Panc1 (cell line): Measurements from ENCODE around the gene CCDC38. TPM values are rescaled to one million over a fixed set of nuclear protein-coding genes. Genes with fewer than 3 reads are reported as not detected.

Experiments used
- ATAC-seq: fragments of 200-7000 bp; cut with Tn5 transposase; 2 replicates; pipeline ENCODE4 v1.9.1; 2020; ENCODE audit warnings: mild to moderate bottlenecking, moderate library complexity
- BruUV-seq: library from RNA; stranded (reverse); fragments of 400-500 nt; replicated peaks from 2 replicates; lab custom pipeline; 2021; lab: Mats Ljungman, UMichigan
- CTCF ChIA-PET: fragments of 300-600 bp; sonication (Branson Sonifier 250); formaldehyde crosslinking; loops from one replicate; lab custom pipeline; 2022; ENCODE audit warnings: antibody characterized with exemption; lab: Charles Lee
- POLR2A ChIA-PET: fragments of 300-600 bp; sonication (Branson Sonifier 250); formaldehyde crosslinking; loops from one replicate; lab custom pipeline; 2022; ENCODE audit warnings: antibody characterized with exemption; lab: Charles Lee
- DNase-seq: peaks from one replicate; pipeline ENCODE4 v3.0.0-alpha.2; 2010; ENCODE audit warnings: low read depth, low spot score
- H3K27ac ChIP-seq: 2 replicates; pipeline ENCODE4 v1.5.1; 2011; ENCODE audit warnings: mild to moderate bottlenecking, low read length, inconsistent platforms
- H3K27me3 ChIP-seq: fragments of 200-500 bp; sonication (Bioruptor generic); 2 replicates; pipeline ENCODE4 v1.6.0; 2014; ENCODE audit warnings: low read length, inconsistent platforms; ENCODE audit not compliant: control insufficient read depth, insufficient read depth
- H3K36me3 ChIP-seq: fragments of 200-500 bp; sonication (Bioruptor generic); 2 replicates; pipeline ENCODE4 v1.5.1; 2014; ENCODE audit warnings: inconsistent platforms, mild to moderate bottlenecking, low read length, moderate library complexity; ENCODE audit not compliant: control insufficient read depth, insufficient read depth
- H3K4me1 ChIP-seq: 2 replicates; pipeline ENCODE4 v1.5.1; 2011; ENCODE audit warnings: inconsistent platforms, mild to moderate bottlenecking, low read length, moderate library complexity; ENCODE audit not compliant: control insufficient read depth, insufficient read depth
- H3K4me3 ChIP-seq, 2 experiments: 2 replicates each; pipeline ENCODE4 v1.5.1; 2011 to 2012; ENCODE audit warnings: low read depth in 2 of 2, low read length in 2 of 2, mild to moderate bottlenecking in 2 of 2, inconsistent platforms in 1 of 2, moderate library complexity in 1 of 2
- H3K9me3 ChIP-seq: fragments of 200-500 bp; sonication (Bioruptor generic); 2 replicates; pipeline ENCODE4 v1.5.1; 2014; ENCODE audit warnings: low read depth, mild to moderate bottlenecking, inconsistent platforms, low read length, moderate library complexity; ENCODE audit not compliant: control insufficient read depth, insufficient read depth
- CTCF ChIP-seq: fragments of 450-650 bp; IDR thresholded peaks from 2 replicates; pipeline ENCODE4 v1.5.1; 2017; ENCODE audit warnings: mild to moderate bottlenecking
- POLR2AphosphoS5 ChIP-seq: IDR thresholded peaks from 2 replicates; pipeline ENCODE4 v1.6.1; 2012; ENCODE audit warnings: mild to moderate bottlenecking, low read depth, low read length, moderate library complexity
- REST ChIP-seq, 2 experiments: IDR thresholded peaks; 2 replicates each; pipeline ENCODE4 v1.6.1; 2011 to 2012; ENCODE audit warnings: low read depth in 2 of 2, control low read depth in 1 of 2, low read length in 1 of 2, mild to moderate bottlenecking in 1 of 2, moderate library complexity in 1 of 2; ENCODE audit not compliant: insufficient read depth in 1 of 2
- SIN3A ChIP-seq: IDR thresholded peaks from 2 replicates; pipeline ENCODE4 v1.6.1; 2012; ENCODE audit warnings: low read depth, mild to moderate bottlenecking, low read length, moderate library complexity, borderline replicate concordance; ENCODE audit not compliant: insufficient read depth
- TCF7L2 ChIP-seq: IDR thresholded peaks from 2 replicates; pipeline ENCODE4 v1.6.1; 2011; ENCODE audit warnings: mild to moderate bottlenecking, low read depth, low read length, inconsistent platforms
- in situ Hi-C: cut with HindIII; loops from 2 replicates; pipeline ENCODE4 v1.10.0; 2016; ENCODE audit warnings: low sequenced_read_pairs, low pct_unique_long_range_greater_than_20kb
- intact Hi-C: fragments of 100-400 bp; cut with micrococcal nuclease; formaldehyde crosslinking; loops from one replicate; pipeline ENCODE4 v1.10.0; 2022; ENCODE audit not compliant: unreplicated experiment
- total RNA-seq: library from RNA; stranded (reverse); gene quantifications from one replicate; pipeline ENCODE4 v1.2.1, GENCODE V29; 2021; ENCODE audit not compliant: unreplicated experiment

Gene CCDC38
- total RNA-seq, 1 experiment from 2014 or later = not detected

DNA sequence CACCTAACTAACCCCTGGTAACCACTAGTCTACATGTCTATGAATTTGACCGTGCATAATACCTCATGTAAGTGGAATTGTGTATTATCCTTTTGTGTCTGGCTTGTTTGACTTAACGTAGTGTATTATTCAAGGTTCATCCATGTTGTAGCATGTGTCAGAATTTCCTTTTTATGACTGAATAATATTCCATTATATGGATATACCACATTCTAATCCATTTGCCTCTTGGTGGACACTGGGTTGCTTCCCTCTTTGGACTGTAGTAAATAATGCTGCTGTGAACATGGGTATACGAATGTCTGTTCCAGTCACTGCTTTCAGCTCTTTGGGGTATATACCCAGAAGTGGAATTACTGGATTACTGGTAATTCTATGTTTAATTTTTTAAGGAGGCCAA, 80.4 kb downstream of the CCDC38 start:
- no peak overlapping the region for H3K4me3 ChIP-seq
- no peak for ATAC-seq
- H3K27me3 ChIP-seq = no peaks in the 10 kb centered on the region
- TF ChIP-seq SIN3A (no peak), CTCF (no peak), POLR2AphosphoS5 (no peak), REST (IDR thresholded peaks at IDR 0.05; ENCODE audit: insufficient read depth in 1 of 2, low read depth in 2 of 2, low read length in 1 of 2) (no peak), TCF7L2 (no peak)
- intact Hi-C loops = no loop called here
- in situ Hi-C loops = no loop called here
- H3K4me1 ChIP-seq = peaks cover 9% of the 10 kb centered on the region; the same call in 1 of the 2 replicates
- ChIA-PET CTCF (no interaction called here), POLR2A (interaction anchor here (0.7 kb wide), 1 partner anchor 275 kb away, joined by 3 read pairs; no protein-coding TSS in a partner anchor)
- no peaks in the 10 kb centered on the region for H3K9me3 ChIP-seq
- BruUV-seq = no TSS peak
- no peak for DNase-seq
- H3K36me3 ChIP-seq = peaks cover 36% of the 10 kb centered on the region
- no peak overlapping the region for H3K27ac ChIP-seq

- TF ChIP-seq POLR2AphosphoS5 = no peak
- no peak for TF ChIP-seq TCF7L2
- TF ChIP-seq REST (IDR thresholded peaks at IDR 0.05; ENCODE audit: insufficient read depth in 1 of 2, low read depth in 2 of 2, low read length in 1 of 2) = no peak
- TF ChIP-seq SIN3A = no peak
- no peak for TF ChIP-seq CTCF
- no TSS peak for BruUV-seq
- peak overlapping the region; percentile 96 for H3K27ac ChIP-seq
Observed at GRCh38 chr12:95859947-95860850, 82.2 kb downstream of the CCDC38 start.

More at GRCh38 chr12:95859947-95860850, 82.2 kb downstream of the CCDC38 start:
- intact Hi-C loops = no loop called here
- POLR2A ChIA-PET = no interaction called here
- H3K27me3 ChIP-seq = no peaks in the 10 kb centered on the region
- peaks cover 9% of the 10 kb centered on the region; the same call in 1 of the 2 replicates for H3K4me1 ChIP-seq
- H3K9me3 ChIP-seq = no peaks in the 10 kb centered on the region
- CTCF ChIA-PET = no interaction called here
- no peak for DNase-seq
- peaks cover 25% of the 10 kb centered on the region for H3K36me3 ChIP-seq
- H3K4me3 ChIP-seq = peak overlapping the region; percentile 89 to 96
- no peak for ATAC-seq
- in situ Hi-C loops = no loop called here
